Measurements from ENCODE around the gene DBNL.

DBNL gene

DNA sequence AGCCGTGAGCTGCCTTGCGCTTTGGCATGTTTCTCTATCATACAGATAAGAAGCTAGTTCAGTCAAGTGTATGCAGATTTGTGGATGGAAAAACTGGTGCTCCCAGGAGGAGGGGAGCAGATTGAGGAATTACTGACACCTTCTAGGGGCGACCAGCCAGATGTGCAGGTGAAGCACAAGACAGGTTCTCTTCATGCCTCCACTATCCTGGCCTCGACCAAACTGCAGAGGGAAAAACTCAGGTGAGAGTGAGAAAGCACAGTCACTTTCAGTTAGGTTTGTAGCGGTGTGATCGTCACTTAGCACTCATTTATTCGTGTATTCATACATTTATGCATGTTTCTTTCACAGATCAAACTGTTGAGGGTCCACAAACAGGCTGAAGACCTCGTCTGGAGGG lies 600 bp upstream of the DBNL start:
- no peak for DNase-seq

DNA sequence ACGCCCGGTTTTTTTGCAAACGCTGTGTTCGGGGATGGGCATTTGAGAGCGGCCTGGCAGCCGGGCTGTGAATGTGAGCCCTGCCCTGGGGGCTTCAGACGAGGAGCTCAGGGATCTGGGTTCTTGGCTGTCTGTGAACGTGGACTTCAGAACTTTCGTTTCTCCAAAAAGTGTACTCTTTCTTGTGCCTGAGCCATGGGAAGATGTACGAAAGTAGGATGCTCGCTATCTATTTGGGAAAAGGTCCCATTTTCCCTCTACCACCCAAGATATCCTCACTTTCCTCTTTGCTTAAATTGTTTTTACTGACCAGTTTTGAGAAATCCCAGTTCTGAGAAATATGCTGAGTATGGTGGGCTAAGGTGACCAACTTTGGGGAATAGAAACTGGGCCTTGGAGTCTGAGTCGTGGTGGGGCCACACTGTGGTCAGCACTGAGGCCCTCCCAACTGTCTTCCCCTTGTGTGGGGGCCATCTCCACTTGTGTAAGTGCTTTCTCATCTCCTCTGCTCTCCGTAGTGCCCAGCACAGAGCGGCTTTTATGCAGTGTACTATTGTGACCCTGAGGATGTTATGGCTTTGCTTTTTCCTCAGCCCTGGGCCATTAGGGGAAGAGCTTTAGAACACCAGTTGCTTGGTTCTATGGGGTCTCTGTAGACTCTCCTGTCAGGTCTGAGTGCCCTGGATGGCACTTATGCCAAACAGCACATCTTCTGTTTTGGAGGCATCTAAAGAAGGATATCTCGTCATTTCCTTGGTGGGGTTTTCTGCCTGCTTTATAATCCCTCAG lies 918 bp downstream of the DBNL start:
- DNase-seq, result no peak

DNA sequence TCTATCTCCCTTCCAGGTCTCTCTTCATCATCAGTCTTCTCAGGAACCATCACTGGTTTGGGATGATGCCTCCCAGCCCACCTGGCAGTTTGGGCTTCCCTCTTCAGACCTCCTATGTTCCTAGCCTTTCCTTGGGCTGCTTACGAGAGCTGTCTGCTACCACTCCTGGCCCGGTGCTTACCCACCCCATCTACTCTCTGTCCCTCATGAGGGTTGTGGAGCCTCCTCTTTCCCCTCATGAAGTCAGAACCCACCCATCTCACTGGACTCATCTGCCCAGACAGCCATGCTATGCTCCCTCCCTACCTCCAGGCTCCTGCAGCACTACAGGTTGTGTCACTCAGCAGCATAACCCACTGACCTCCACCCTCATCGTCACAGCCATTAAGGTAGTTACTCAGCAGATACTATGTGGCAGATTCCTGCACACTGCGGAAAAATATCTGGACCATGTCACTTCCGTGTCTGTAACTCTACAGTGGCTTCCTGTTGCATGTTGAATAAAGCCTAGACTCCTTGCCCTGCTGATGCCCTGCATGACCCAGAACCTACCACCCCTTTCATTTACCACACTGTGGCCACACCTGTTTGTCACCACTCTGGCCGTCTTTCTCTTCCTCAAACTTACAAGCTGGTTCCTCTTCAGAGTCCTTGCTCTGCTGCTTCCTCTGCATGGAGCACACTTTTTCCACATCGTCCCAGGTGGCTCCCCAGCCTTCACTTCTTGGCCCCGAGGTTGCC lies 2.0 kb downstream of the DBNL start:
- no peak for DNase-seq

GRCh38 chr7:44048031-44048795 lies 3.7 kb downstream of the DBNL start:
- no peak for DNase-seq

GRCh38 chr7:44050121-44050914 lies 5.8 kb downstream of the DBNL start:
- DNase-seq, result no peak

DNA sequence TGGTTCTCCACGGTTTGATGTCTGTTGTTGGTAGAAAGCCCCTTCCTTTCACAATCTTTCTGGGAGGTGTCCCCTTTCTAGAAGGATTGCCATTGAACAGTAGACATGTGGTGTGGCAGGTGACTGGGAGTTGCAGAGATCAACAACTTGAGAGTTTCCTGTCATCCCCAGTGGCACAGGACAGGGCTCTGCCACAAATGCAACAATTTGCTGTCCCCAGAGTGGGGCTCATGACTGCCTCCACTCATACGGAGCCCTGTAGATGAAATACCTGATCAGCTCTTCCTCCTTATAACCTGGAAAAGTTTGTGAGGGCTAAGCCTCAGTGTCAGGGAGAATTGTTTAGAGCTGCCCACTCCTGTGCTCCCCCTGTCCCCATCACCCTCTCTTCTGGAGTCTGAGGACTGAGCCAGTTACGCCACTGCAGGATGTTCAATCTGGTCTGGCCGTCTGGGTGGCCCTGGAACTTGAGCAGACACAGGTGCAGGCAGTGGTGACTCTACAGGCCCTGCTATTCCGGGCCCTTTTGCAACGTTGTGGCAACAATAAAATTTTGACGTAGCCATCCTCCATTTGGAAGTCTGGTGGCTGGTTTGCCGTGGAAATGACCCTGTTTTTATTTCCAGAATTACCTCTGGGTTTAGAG lies 6.5 kb downstream of the DBNL start:
- no peak for DNase-seq

DNA sequence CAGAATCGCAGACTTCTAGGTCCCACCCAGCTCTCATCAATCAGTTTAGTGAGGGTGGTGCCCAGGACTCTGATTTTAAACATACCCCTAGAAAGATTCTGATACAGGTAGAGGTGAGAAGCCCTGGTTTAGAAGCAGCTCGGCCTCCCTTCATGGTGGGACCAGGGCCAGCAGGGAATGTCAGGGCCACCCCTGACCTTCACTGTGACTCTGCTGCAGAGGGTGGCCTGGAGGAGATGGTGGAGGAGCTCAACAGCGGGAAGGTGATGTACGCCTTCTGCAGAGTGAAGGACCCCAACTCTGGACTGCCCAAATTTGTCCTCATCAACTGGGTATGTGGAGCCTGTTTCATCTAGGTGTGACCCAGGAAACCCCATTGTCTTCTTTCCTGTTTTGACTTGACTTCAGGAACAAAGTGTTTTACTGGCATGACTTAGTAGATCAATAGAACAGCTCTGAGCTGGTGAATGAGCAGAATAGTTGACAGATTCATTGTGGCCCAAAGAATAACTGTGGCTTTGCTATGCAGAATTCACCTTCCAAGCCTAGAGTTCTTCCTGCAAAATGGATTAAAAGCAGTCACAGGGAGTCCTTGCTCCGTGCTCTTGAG lies 7.2 kb downstream of the DBNL start:
- no peak for DNase-seq

DNA sequence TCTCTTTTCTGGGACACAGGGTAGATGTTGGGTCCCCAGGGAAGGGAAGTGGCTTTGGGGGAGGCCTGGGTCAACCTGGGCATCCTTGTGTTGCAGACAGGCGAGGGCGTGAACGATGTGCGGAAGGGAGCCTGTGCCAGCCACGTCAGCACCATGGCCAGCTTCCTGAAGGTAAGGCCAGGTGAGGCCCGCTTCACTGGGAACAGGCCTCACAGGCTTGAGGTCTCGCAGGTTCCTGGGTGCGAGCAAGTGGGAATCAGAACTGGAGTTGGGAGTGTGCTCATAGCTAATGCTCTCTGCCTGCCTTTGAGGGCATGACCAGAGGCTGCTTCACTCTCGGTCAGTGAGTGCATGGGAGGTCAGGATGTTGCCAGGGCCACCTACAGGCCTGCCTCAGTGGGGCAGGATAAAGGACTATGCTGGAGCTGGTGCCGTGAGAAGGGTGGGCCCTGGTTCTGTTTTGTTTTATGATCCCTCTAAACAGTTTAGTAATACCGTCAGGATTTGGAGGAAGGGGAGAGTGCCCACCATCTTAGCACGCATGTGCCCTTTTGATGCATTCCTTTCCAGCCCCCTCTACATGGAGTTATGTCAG lies 8.4 kb downstream of the DBNL start:
- DNase-seq, result no peak

DNA sequence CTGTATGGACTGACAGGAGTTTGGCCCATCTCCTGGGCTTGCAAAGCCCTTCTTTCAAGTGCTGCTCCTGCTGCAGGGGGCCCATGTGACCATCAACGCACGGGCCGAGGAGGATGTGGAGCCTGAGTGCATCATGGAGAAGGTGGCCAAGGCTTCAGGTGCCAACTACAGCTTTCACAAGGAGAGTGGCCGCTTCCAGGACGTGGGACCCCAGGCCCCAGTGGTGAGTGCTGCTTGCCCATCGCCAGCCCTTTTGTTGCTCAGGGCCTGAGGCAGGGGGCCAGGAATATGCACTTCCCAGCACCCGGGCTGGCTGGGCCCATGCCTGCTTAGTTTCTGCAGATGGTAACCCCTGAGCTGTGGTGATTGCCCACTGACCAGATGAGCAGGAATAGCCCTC lies 12.2 kb downstream of the DBNL start:
- DNase-seq, result no peak

DNA sequence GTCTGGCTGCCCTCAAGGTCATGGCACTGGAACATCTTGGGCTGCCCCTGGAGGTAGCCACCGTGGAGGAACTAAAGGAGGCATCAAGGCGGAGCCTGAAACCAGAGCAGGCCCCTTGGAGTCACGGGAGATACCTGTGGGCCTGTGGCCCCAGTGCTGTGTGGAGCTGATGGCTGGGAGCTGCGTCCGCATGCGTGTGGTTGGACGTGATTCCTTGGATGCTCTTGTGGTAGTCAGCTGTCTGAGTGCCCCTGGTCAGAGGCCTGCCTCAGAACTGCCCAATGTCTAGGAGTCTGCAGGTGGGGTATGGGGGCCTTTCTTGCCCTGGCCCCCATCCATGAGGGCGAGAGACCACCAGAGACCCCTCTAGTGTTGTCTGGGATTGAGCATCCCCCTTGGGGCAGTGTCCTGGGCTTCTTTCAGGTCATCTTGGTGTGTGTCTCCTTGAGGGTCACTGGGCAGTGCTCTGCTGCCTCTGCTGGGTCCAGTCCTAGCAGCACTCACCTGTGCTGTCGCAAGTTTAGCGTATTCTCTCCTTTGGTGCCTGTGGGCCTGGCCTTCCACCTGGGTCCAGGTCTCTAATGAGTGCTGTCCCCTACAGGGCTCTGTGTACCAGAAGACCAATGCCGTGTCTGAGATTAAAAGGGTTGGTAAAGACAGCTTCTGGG lies 12.8 kb downstream of the DBNL start:
- no peak for DNase-seq

DNA sequence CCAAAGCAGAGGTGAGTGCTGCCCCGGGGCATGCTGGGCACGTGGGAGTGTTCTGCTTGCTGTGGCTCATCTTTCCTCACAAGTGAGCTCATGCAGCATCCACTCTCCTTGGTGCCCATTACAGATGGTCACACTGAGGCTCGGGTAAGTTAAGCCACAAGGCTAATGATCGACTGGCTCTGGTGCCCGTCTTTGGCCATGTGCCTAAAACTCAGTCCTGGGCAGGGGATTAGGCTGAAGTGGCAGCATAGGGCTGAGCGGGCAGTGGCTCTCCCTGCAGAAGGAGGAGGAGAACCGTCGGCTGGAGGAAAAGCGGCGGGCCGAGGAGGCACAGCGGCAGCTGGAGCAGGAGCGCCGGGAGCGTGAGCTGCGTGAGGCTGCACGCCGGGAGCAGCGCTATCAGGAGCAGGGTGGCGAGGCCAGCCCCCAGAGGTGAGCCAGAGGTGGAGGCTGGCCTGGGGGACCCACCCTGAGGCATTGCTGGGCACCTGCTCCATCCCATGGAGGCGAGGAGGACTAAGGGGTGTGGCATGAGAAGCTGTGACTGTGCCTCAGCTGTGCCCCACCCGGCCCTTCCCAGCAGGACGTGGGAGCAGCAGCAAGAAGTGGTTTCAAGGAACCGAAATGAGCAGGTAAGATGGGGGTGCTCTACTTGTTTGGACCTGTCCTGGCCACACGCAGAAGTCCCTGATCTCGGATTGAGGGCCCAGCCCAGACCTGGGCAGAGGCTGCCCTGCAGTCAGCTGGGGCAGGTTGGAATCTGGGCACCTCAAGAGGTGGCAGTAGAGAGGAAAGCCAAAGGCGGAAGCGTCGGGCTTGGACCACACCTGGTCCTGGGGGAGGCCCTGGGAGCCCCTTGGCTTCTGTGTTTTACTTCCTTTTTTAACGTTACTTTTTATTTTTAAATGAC lies 13.6 kb downstream of the DBNL start:
- no peak for DNase-seq

DNA sequence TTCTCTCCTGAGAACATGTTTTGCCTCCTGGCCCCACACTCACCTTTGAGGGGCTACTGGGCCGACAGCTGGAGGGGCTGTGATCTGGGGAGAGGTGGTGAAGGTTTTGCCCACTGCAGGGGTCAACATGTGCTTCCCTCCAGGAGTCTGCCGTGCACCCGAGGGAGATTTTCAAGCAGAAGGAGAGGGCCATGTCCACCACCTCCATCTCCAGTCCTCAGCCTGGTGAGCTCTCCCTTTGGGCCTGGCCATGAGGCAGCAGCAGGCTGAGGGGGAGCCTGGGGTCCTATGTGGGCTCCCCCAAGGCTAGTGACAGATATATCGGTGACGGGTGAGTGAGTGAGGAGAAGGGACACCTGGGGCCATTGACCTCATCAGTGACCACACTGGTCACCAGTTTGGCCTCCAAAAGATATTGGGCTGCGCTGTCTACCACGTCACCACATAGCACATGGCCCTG lies 14.3 kb downstream of the DBNL start:
- DNase-seq, result no peak

DNA sequence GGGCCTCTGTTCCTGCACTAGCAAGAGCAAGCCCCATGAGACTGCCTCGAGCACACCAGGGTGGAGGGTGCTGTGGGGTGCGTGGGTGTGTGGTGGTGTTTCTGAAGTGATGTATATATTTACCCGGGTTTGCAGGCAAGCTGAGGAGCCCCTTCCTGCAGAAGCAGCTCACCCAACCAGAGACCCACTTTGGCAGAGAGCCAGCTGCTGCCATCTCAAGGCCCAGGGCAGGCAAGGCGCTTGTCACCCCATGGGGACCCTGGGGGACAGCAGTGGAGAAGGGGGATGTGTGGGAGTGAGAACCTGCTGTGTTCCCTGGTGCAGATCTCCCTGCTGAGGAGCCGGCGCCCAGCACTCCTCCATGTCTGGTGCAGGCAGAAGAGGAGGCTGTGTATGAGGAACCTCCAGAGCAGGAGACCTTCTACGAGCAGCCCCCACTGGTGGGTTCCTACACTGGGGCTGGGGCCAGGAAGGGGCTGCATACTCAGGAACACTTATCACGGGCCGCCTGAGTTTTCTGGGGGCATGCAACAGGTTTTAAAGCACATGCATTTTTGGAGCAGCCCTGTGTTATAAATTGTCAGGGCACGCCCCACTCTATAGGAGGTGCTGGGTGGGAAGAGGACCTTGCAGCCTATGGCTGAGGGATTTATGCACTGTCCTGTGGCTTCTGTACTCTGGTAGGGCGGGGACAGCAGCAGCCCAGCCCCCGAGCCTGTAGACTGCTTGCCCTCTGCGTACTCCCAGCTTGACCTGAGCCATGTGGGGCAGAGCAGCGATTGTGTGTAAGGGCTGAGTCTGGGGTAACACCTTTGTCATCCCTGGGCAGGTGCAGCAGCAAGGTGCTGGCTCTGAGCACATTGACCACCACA lies 15.0 kb downstream of the DBNL start:
- DNase-seq, result no peak

GRCh38 chr7:44060091-44060947 lies 15.8 kb downstream of the DBNL start:
- no peak for DNase-seq

DNA sequence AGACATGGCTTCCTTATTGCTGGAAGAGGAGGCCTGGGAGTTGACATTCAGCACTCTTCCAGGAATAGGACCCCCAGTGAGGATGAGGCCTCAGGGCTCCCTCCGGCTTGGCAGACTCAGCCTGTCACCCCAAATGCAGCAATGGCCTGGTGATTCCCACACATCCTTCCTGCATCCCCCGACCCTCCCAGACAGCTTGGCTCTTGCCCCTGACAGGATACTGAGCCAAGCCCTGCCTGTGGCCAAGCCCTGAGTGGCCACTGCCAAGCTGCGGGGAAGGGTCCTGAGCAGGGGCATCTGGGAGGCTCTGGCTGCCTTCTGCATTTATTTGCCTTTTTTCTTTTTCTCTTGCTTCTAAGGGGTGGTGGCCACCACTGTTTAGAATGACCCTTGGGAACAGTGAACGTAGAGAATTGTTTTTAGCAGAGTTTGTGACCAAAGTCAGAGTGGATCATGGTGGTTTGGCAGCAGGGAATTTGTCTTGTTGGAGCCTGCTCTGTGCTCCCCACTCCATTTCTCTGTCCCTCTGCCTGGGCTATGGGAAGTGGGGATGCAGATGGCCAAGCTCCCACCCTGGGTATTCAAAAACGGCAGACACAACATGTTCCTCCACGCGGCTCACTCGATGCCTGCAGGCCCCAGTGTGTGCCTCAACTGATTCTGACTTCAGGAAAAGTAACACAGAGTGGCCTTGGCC lies 16.6 kb downstream of the DBNL start:
- no peak for DNase-seq

DNA sequence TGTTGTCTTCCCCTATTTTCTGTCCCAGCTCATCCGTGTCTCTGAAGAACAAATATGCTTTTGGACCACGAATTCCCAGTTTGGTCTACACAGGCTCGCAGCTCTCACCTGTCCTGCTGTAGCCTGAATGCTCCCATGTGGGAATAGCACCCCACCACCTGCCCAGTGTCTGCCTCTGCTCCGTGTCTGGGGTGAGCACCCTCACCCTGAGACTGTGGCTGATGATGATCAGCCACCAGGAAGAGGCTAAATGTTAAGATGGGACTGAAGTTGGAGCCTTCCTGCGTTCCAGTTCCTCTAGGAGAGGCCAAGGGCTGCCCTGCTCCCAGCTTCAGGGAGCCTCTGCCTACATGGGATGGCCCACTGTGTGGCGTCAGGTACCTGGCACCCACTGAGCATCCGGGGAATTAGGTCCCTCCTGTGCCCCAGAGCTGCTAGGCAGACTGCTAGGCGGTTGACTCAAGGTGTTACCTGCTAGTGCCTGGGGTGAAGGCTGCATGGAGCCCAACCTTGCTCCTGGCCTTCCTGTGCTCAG lies 17.2 kb downstream of the DBNL start:
- DNase-seq, result no peak

All from NCI-H510A treated with DMSO at 0.1 percent for 48 hours (cell line).